CD4-positive, alpha-beta T cell treated with Interleukin-1 beta for 1 hour (primary cell): ENCODE measurements around the gene TPPP.

ENCODE experiments used
- DNase-seq, 2 donors: peaks; one replicate each; pipeline ENCODE4 v3.0.0-alpha.2; 2020 to 2022

TPPP gene

GRCh38 chr5:664343-664993 lies 28.7 kb downstream of the TPPP start:
- no peak for DNase-seq

- no peak for DNase-seq
These were observed 29.5 kb downstream of the TPPP start for GRCh38 chr5:663436-664342.

- no peak for DNase-seq
These were observed 30.3 kb downstream of the TPPP start for GRCh38 chr5:662751-663435.

- no peak for DNase-seq
These were observed 31.0 kb downstream of the TPPP start for GRCh38 chr5:661891-662750.

GRCh38 chr5:660491-661030 lies 32.6 kb downstream of the TPPP start:
- no peak for DNase-seq

GRCh38 chr5:659496-660263 lies 33.5 kb downstream of the TPPP start:
- DNase-seq: no peak

- no peak for DNase-seq
These were observed 35.0 kb downstream of the TPPP start for GRCh38 chr5:658103-658502.

- no peak for DNase-seq
These were observed 35.6 kb downstream of the TPPP start for GRCh38 chr5:657570-657969.

GRCh38 chr5:655406-655805 lies 37.7 kb downstream of the TPPP start:
- no peak for DNase-seq

GRCh38 chr5:654071-654778 lies 38.9 kb downstream of the TPPP start:
- DNase-seq: no peak

- DNase-seq: no peak
These were observed 40.3 kb downstream of the TPPP start for GRCh38 chr5:652773-653350.

GRCh38 chr5:652023-652515 lies 41.1 kb downstream of the TPPP start:
- DNase-seq: no peak

GRCh38 chr5:651296-652022 lies 41.7 kb downstream of the TPPP start:
- no peak for DNase-seq

GRCh38 chr5:647727-648126 lies 45.4 kb downstream of the TPPP start:
- DNase-seq: no peak

- DNase-seq: no peak
These were observed 45.8 kb downstream of the TPPP start for GRCh38 chr5:647311-647710.

GRCh38 chr5:646396-647201 lies 46.6 kb downstream of the TPPP start:
- DNase-seq: no peak

- no peak for DNase-seq
These were observed 47.7 kb downstream of the TPPP start for GRCh38 chr5:645421-645820.

GRCh38 chr5:644971-645370 lies 48.2 kb downstream of the TPPP start:
- DNase-seq: no peak

- DNase-seq: no peak
These were observed 48.6 kb downstream of the TPPP start for GRCh38 chr5:644509-644908.
